ENCODE results near the gene VEZF1. TPM values are rescaled to one million over a fixed set of nuclear protein-coding genes. Genes with fewer than 3 reads are reported as not detected.

Gene VEZF1, protein sequence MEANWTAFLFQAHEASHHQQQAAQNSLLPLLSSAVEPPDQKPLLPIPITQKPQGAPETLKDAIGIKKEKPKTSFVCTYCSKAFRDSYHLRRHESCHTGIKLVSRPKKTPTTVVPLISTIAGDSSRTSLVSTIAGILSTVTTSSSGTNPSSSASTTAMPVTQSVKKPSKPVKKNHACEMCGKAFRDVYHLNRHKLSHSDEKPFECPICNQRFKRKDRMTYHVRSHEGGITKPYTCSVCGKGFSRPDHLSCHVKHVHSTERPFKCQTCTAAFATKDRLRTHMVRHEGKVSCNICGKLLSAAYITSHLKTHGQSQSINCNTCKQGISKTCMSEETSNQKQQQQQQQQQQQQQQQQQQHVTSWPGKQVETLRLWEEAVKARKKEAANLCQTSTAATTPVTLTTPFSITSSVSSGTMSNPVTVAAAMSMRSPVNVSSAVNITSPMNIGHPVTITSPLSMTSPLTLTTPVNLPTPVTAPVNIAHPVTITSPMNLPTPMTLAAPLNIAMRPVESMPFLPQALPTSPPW
- total RNA-seq (2021) (29.9 and 50.9 TPM in 2 replicates), Bru-seq, nascent RNA (percentile 93 among the genes with signal in this experiment), BruChase-seq, experiment 1, labeled RNA remaining after a 2-hour chase (percentile 91 among the genes with signal in this experiment), BruChase-seq, experiment 2, labeled RNA remaining after a 6-hour chase (percentile 91 among the genes with signal in this experiment)
- long read RNA-seq, transcript VEZF1-202 (6 exons, 2,321 nt): major isoform, 23 of 35 reads
- long read RNA-seq, partial matches to known transcripts: 1 of 35 reads
- long read RNA-seq, other reads (novel, unspliced or antisense): 10 of 35 reads

DNA sequence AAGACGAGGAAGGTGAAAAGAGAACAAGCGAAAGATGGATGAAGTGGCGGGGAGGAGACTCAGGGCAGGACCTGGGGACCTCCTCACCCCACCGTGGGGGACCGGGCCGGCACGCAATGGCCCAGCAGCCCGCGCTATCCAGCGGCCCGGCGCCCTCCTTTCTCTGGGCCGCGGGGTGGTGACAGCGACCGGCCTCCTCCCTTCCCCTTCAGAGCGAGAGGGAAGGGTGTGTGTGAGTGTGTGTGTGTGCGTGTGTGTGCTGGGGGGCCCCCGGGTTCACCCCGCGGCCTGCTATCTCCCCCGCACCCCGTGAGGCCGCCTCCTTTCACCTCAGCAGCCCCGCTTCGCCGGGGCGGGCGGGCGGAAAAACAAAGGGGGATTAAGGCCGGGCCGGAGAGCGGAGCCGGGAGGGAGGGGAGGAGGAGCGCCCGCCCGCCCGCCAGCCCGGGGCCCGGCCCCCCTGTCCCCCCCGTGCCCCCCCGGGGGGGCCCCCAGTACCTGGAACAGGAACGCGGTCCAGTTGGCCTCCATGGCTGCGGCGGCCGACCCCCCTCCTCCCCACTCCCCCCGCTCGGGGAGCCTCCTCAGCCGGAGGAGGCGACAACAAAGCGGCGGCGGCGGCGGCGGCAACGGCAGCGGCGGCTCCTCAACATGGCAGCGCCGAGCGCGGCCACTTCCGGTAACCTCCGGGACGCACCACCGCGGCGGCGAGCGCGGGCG is at the start of gene VEZF1:
Gene VEZF1, minus strand, starts transcription at position 674 of the 720 bp plus-strand sequence. Its CDS starts 143 bp downstream, at position 531.
- Histone ChIP-seq H3K9me3 (ENCODE audit: insufficient read depth, low read depth) (no peaks in the 10 kb centered on the region), H3K4me1 (replicated peaks; ENCODE audit: insufficient read depth) (peaks cover 29% of the 10 kb centered on the region), H3K9me2 (ENCODE audit: insufficient read depth) (no peaks in the 10 kb centered on the region), H3K36me3 (ENCODE audit: low read depth) (peaks cover 24% of the 10 kb centered on the region), H3F3A (ENCODE audit: insufficient read depth, low read depth) (peaks cover 50% of the 10 kb centered on the region), H3K27ac (peak within 1 kb of the TSS; percentile 39), H4K20me1 (ENCODE audit: insufficient read depth) (peaks cover 5% of the 10 kb centered on the region; the same call in 1 of the 2 replicates), H3K4me2 (peak within 1 kb of the TSS; percentile 92), H3K4me3 (peak within 1 kb of the TSS; percentile 62), H3K79me2 (ENCODE audit: low read depth) (peaks cover 49% of the 10 kb centered on the region), H2AFZ (peak within 1 kb of the TSS; percentile 80), H3K27me3 (ENCODE audit: insufficient read depth, low read depth) (no peaks in the 10 kb centered on the region)
- POLR2A ChIA-PET (ENCODE audit: unreplicated experiment): interaction anchor here (0.6 kb wide), 2 partner anchors 34 to 138 kb away, joined by 3 read pairs; partner anchors contain the start of gene MRPS23
- intact Hi-C loops (cut with micrococcal nuclease; ENCODE audit: unreplicated experiment): loop anchor here (1.0 to 2.0 kb wide), 2 partner anchors 39 to 112 kb away; no protein-coding TSS in a partner anchor
- no peak for TF ChIP-seq EZH2 (IDR thresholded peaks at IDR 0.05; ENCODE audit: low read depth)
- TF ChIP-seq, protein P1, sequence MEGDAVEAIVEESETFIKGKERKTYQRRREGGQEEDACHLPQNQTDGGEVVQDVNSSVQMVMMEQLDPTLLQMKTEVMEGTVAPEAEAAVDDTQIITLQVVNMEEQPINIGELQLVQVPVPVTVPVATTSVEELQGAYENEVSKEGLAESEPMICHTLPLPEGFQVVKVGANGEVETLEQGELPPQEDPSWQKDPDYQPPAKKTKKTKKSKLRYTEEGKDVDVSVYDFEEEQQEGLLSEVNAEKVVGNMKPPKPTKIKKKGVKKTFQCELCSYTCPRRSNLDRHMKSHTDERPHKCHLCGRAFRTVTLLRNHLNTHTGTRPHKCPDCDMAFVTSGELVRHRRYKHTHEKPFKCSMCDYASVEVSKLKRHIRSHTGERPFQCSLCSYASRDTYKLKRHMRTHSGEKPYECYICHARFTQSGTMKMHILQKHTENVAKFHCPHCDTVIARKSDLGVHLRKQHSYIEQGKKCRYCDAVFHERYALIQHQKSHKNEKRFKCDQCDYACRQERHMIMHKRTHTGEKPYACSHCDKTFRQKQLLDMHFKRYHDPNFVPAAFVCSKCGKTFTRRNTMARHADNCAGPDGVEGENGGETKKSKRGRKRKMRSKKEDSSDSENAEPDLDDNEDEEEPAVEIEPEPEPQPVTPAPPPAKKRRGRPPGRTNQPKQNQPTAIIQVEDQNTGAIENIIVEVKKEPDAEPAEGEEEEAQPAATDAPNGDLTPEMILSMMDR (conservative IDR thresholded peaks at IDR 0.05): no peak
- BruUV-seq (replicated peaks): no TSS peak
- peak in 1 of 2 experiments; percentile 70 for DNase-seq
- CTCF ChIA-PET: interaction anchor here (0.5 to 0.6 kb wide), 3 partner anchors 51 to 904 kb away, joined by 4 to 10 read pairs (median 6); no protein-coding TSS in a partner anchor

DNA sequence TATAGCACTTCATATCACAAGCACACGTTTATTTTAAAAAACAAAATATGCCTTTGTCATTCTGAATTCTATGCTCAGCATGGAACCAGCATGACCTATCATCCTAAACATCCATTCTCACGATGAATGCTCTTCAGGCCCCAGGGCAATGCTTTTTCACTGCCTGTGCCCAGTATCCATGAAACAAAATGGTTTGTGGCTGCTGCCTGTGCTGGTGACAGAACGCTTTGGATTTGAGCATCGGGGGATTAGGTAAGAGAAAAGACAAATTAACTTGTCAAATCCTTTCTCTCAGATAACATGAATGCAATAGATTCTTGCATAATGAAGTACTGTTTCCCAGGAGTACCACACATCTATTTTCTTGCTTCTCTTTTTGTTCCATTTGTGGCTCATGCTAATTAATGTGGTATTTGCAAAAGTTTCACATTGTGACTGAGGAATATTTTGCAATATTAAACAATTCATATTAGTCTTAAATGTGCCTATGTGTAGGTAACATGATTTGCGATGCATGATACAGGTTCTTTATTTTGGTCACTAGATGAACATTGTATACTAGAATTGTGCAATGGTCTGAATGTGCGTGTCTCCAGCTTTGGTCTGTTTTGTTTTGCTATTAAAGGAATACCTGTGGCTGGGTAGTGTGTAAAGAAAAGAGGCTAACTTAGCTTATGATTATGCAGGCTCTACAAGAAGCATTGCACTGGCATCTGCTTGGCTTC is 44.8 kb upstream of the VEZF1 start:
- Histone ChIP-seq H3K9me3 (ENCODE audit: insufficient read depth, low read depth) (peaks cover 7% of the 10 kb centered on the region; the same call in 1 of the 2 replicates), H3K4me1 (replicated peaks; ENCODE audit: insufficient read depth) (no peaks in the 10 kb centered on the region), H3K27me3 (ENCODE audit: insufficient read depth, low read depth) (no peaks in the 10 kb centered on the region), H4K20me1 (ENCODE audit: insufficient read depth) (no peaks in the 10 kb centered on the region), H3K79me2 (ENCODE audit: low read depth) (no peaks in the 10 kb centered on the region), H3K9me2 (ENCODE audit: insufficient read depth) (no peaks in the 10 kb centered on the region), H3K4me3 (no peak overlapping the region), H3F3A (ENCODE audit: insufficient read depth, low read depth) (no peaks in the 10 kb centered on the region), H2AFZ (no peak overlapping the region), H3K36me3 (ENCODE audit: low read depth) (no peaks in the 10 kb centered on the region), H3K4me2 (no peak overlapping the region), H3K27ac (no peak overlapping the region)
- DNase-seq: no peak
- intact Hi-C loops (cut with micrococcal nuclease; ENCODE audit: unreplicated experiment): no loop called here
- ChIA-PET POLR2A (ENCODE audit: unreplicated experiment) (no interaction called here), CTCF (no interaction called here)
- TF ChIP-seq, protein P1 (conservative IDR thresholded peaks at IDR 0.05): no peak
- TF ChIP-seq EZH2 (IDR thresholded peaks at IDR 0.05; ENCODE audit: low read depth): no peak
- no TSS peak for BruUV-seq (replicated peaks)
